ENCODE data around the gene WDSUB1.

WDSUB1 gene

DNA sequence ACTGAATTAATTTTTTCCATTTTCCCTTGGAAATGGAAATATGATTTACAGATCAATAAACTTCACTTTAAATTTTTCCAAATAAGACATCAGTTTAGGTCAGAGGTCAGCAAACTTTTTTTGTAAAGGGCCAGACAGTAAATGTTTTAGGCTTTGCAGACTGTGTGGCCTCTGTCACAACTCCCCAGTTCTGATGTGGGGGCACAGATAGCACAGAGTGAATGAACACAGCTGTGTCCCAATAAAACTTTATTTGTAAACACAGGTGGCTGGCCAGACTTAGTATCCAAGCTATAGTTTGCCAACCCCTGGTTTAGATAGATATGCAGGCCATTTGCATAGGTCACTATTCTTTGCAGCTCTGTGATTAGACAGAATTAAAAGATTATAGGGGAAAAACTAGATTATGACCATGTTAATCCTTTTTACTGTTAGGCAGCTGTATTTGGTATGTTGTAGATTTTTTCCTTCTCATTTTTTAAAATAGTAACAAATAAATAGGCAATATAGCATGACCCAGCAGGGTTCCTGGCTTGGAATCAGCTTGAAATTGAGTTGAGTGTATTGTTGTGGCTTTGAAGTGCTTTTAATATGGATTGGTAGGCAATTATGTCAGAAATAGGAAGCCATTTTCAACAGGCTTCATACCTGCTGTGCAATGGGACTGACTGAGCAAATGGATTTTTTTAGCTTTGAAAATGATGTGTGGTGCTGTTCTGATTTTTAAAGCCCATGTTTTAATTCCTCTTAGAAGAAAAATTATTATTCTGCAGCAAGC, 59.7 kb downstream of the WDSUB1 start:
- DNase-seq (ENCODE audit: low spot score), result no peak
- in situ Hi-C loops (cut with MboI; ENCODE audit: low pct_unique_long_range_greater_than_20kb, low sequenced_read_pairs, unreplicated experiment), result no loop called here
- TF ChIP-seq, protein P1, sequence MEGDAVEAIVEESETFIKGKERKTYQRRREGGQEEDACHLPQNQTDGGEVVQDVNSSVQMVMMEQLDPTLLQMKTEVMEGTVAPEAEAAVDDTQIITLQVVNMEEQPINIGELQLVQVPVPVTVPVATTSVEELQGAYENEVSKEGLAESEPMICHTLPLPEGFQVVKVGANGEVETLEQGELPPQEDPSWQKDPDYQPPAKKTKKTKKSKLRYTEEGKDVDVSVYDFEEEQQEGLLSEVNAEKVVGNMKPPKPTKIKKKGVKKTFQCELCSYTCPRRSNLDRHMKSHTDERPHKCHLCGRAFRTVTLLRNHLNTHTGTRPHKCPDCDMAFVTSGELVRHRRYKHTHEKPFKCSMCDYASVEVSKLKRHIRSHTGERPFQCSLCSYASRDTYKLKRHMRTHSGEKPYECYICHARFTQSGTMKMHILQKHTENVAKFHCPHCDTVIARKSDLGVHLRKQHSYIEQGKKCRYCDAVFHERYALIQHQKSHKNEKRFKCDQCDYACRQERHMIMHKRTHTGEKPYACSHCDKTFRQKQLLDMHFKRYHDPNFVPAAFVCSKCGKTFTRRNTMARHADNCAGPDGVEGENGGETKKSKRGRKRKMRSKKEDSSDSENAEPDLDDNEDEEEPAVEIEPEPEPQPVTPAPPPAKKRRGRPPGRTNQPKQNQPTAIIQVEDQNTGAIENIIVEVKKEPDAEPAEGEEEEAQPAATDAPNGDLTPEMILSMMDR (IDR thresholded peaks at IDR 0.05; ENCODE audit: extremely low read depth, insufficient read depth, missing control alignments), result no peak

DNA sequence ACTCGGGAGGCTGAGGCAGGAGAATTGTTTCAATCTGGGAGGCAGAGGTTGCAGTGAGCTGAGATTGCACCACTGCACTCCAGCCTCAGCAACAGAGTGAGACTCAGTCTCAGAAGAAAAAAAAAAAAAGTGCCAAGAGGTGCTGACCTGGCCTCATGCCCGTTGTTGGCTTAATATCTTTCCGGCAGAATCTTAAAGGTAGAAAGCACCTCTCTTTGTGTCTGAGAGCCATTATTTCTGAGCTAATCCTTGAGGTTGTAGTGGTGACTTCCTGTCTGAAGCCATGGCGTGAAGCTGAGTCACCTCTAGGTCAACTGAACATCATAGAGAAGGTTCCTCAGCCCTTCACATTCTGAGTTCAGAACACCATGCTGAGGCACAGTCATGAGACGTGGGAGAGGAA, 60.4 kb downstream of the WDSUB1 start:
- peak; percentile 51 for DNase-seq (ENCODE audit: low spot score)
- in situ Hi-C loops (cut with MboI; ENCODE audit: low pct_unique_long_range_greater_than_20kb, low sequenced_read_pairs, unreplicated experiment), result no loop called here
- TF ChIP-seq, protein P1 (IDR thresholded peaks at IDR 0.05; ENCODE audit: extremely low read depth, insufficient read depth, missing control alignments), result no peak

DNA sequence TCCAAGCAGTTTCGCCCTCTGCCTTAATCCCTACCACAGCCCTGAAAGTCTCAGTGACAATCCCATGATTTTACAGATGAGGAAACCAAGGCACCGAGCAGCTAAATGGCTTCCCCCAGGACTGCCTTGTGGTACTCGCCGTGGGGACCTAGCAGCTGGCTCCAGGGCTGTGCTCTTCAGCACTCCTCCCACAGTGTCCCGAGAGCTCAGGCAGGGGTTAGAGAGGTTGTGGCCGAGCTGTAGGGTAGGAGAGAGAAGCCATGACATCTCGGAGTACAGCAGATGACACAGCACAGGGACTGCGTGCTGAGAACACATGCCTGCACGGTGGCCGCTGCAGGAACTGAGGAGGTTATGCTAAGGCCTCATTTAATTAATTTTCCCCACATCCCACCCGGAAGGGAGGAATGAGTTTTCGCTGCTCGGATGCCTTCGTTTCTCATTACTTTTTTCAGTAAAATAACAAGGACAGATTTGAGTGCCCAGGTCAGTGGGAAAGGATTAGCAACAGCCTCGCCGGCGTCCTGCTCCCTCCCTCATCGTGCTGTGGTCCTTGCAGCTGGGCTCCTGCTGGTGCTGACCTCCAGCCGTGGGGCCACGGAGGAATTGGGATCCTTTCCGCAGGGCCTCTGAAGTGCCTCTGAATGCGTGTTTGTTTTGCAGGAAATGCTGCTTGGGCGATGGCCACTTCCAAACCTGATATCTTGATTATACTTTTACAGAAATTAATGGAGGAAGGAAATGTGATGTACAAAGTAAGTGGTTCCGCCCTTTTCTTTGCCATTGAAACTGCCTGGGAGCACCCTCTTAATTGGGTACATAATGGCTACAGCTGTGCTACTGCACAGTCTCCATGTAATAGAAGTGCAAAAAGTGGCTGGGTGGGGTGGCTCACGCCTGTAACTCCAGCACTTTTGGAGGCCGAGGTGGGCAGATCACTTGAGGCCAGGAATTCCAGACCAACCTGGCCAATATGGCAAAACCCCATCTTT, 61.2 kb downstream of the WDSUB1 start:
- in situ Hi-C loops (cut with MboI; ENCODE audit: low pct_unique_long_range_greater_than_20kb, low sequenced_read_pairs, unreplicated experiment), result no loop called here
- no peak for DNase-seq (ENCODE audit: low spot score)
- TF ChIP-seq, protein P1 (IDR thresholded peaks at IDR 0.05; ENCODE audit: extremely low read depth, insufficient read depth, missing control alignments), result no peak

DNA sequence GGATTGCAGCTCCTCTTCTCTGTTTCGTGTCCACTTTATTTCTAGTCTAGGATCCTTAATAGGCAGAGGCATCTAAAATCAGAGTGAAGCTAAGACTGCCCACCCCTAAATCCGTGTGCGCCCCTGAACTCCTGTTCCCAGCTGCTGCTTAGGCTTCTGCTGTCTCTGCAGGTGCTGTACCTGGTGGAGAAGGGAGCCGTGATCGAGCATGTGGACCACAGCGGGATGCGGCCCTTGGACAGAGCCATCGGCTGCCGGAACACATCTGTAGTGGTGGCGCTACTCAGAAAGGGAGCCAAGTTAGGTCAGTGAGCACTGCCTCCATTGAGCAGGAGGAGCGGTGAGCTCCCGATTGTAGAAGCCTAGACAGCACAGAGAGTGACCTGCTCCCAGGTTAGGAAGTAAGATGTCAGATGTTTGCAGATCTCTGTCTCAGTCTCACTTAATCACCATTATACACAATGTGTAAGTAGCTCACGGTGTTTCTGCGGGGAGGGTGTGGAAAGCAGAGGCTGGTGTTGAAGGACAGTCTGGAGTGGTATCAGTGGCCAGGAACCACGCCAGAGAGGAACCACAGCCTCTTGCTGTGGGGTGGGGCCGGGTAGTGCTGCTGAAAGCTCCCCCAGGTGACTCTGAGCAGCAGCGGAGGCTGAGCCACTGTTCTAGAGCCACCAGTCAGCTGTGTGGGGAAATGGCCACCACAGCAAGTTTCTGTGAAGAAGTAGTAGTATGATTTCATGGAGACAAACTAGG, 62.3 kb downstream of the WDSUB1 start:
- TF ChIP-seq, protein P1 (IDR thresholded peaks at IDR 0.05; ENCODE audit: extremely low read depth, insufficient read depth, missing control alignments), result no peak
- in situ Hi-C loops (cut with MboI; ENCODE audit: low pct_unique_long_range_greater_than_20kb, low sequenced_read_pairs, unreplicated experiment), result no loop called here
- DNase-seq (ENCODE audit: low spot score), result no peak

DNA sequence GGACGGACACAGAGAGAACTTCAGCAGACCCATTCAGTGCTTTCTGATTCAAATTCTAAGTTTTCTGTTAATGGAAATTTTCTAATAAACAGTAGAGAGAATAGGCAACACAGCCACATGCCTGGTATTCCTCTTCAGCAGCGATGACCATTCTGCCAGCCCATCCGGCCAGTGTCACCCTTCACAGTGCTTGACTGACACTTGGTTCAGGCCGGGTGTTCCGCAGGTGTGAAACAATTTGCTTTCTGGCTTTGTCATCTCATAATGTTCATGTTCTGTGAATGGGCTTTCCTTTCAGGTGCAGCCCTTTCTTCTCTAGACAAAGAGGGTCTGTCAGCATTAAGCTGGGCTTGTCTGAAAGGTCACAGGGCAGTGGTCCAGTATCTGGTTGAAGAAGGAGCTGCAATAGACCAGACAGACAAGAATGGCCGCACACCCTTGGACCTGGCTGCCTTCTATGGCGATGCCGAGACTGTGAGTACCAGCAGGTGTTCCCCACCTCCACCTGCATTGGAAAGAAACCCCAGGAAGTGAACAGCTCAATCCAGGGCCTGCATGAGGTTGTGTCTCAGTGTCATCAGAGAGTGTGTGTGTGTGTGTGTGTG, 67.0 kb downstream of the WDSUB1 start:
- in situ Hi-C loops (cut with MboI; ENCODE audit: low pct_unique_long_range_greater_than_20kb, low sequenced_read_pairs, unreplicated experiment), result no loop called here
- TF ChIP-seq, protein P1 (IDR thresholded peaks at IDR 0.05; ENCODE audit: extremely low read depth, insufficient read depth, missing control alignments), result no peak
- DNase-seq (ENCODE audit: low spot score), result no peak

DNA sequence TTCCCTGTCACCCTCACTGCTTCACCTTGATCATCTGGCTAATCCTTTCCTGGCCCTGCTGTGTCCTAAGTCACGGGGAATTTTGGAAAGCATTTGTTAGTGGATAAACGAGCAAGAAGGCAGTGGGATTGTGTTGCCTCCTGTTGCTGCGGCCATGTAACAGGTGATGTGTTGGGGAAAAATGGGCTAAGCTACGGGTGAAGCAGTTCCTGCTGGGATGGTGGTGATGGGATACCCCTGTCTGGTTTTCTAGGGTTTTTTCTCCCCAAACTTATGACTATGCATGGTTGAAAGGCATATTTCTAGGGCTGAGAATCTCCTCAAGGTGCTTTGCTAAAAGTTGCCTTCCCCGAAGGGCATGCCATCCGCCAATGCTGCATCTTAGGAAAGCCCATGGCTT, 68.1 kb downstream of the WDSUB1 start:
- in situ Hi-C loops (cut with MboI; ENCODE audit: low pct_unique_long_range_greater_than_20kb, low sequenced_read_pairs, unreplicated experiment), result no loop called here
- TF ChIP-seq, protein P1 (IDR thresholded peaks at IDR 0.05; ENCODE audit: extremely low read depth, insufficient read depth, missing control alignments), result no peak
- DNase-seq (ENCODE audit: low spot score), result no peak

Data from GM13977 (cell line).